Measurements from ENCODE around the gene LRRC31.

Gene LRRC31

DNA sequence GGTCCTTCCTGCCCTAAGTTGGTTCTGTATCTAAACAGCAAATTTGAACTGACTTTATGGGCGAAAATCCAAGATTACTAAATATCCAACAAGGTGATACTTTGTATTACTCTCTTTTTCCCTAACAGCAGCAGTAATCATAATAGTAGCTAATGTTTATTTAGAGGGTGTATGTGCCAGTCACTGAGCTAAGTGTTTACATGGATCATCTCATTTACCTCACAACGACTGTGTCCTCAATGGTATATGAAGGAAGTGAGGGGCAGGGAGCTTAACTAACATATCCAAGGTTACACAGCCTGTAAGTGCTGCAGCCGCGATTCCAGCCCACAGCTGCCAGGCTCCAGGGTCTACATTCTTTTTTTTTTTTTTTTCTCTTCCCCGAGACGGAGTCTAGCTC lies 46.8 kb downstream of the LRRC31 start:
- DNase-seq: no peak
- intact Hi-C loops (cut with DNase I): no loop called here

DNA sequence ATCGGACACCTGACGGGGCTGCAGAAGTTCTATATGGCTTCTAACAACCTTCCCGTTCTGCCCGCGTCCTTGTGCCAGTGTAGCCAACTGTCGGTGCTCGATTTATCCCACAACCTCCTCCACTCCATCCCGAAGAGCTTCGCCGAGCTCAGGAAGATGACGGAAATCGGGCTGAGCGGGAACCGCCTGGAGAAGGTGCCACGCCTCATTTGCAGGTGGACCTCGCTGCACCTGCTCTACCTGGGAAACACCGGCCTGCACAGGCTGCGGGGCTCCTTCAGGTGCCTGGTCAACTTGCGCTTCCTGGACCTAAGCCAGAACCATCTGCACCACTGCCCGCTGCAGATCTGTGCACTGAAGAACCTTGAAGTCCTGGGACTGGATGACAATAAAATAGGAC lies 47.2 kb downstream of the LRRC31 start:
- DNase-seq: no peak
- intact Hi-C loops (cut with DNase I): no loop called here

GRCh38 chr3:169822091-169822490 lies 47.6 kb downstream of the LRRC31 start:
- intact Hi-C loops (cut with DNase I): no loop called here
- no peak for DNase-seq

- intact Hi-C loops (cut with DNase I): no loop called here
- DNase-seq: no peak
Measured at GRCh38 chr3:169818316-169818715, 51.4 kb downstream of the LRRC31 start.

GRCh38 chr3:169815590-169816150 lies 54.1 kb downstream of the LRRC31 start:
- intact Hi-C loops (cut with DNase I): no loop called here

GRCh38 chr3:169813757-169814517 lies 55.8 kb downstream of the LRRC31 start:
- peak in 27 of 42 donors; percentile 11 to 64 (median 26) for DNase-seq
- intact Hi-C loops (cut with DNase I): loop anchor here (5.0 kb wide), 1 partner anchor 153 kb away; the partner anchor contains the start of gene SEC62

More at GRCh38 chr3:169815590-169816150, 54.1 kb downstream of the LRRC31 start:
- DNase-seq: no peak

DNA sequence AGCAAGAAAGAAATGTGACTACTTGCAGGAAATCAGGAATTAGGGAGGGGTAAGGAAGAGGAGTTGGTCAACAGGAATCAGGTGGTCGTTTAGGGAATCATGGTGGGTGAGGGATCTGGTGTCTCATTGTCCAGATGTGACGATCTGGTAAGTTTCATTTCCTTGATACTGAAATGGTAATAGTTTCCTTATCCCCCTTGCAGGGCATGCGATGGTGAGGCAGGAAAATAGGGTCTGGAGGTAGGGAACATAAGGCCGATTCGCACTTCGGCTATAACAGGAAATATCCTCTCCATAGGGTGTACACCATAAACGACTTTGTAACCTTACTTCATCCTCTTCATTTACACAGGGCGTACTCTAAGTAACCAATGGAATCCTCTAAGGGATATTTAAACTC lies 56.5 kb downstream of the LRRC31 start:
- intact Hi-C loops (cut with DNase I): loop anchor here (5.0 kb wide), 1 partner anchor 154 kb away; the partner anchor contains the start of gene SEC62
- DNase-seq: no peak

DNA sequence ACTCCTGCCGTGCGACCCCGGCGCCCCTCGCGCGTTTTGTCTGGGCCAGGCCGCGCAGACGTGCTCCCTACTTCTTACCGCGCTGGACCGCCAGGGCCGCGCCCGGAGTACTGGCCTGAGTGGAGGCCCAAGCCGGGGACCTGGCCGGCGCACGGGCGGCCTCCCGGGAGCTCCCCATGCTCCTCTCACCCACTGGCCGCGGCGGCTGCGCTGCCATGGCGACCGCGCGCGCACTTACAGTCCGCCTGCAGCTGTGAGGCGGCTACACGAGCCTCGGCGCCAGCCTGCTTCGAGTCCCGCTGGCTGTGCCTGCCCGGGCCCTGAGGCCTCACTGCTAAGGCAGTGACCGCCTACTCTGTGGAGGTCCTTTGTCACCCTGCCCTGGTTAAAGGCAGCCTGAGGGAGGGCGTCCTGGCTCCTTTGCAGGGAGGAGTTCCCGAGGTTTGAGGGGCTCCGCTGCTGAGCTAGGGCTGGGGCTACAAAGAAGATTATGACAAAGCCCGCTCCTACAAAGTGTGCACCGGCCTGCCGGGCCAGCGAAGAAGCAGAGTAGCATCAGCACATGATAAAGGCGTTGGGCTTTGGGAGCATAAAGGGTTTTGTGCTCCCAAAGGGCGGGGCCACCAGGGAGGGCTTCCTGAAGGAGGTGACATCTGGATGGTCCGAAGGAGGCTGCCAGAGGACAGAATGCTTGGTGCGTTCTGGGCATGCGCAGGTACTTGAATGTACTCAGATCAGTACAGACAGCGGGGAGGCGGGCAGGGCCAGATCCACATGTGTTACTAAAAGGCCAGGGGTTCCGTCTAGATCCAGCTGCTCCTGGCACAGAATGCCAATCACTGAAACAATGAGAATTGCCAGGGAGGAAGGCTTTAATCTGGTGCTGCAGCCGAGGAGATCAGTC lies 57.2 kb downstream of the LRRC31 start, which contains the start of the genes LRRC34 and LRRIQ4:
Gene LRRC34, minus strand, starts transcription at position 573 of the 904 bp plus-strand sequence. Its CDS starts 356 bp downstream, at position 217.
Gene LRRIQ4, plus strand, starts transcription at position 539 of the 904 bp plus-strand sequence. CDS start 9,052 bp downstream, outside the sequence.
- intact Hi-C loops (cut with DNase I): loop anchor here (5.0 kb wide), 1 partner anchor 155 kb away; the partner anchor contains the start of gene SEC62
- DNase-seq: peak; percentile 54 to 91 (median 76)

- DNase-seq: peak in 39 of 42 donors; percentile 6 to 79 (median 41)
- intact Hi-C loops (cut with DNase I): loop anchor here (5.0 kb wide), 1 partner anchor 156 kb away; the partner anchor contains the start of gene SEC62
Measured at GRCh38 chr3:169811631-169812331, 58.0 kb downstream of the LRRC31 start.

GRCh38 chr3:169809230-169809795 lies 60.4 kb downstream of the LRRC31 start:
- no peak for DNase-seq
- intact Hi-C loops (cut with DNase I): no loop called here

DNA sequence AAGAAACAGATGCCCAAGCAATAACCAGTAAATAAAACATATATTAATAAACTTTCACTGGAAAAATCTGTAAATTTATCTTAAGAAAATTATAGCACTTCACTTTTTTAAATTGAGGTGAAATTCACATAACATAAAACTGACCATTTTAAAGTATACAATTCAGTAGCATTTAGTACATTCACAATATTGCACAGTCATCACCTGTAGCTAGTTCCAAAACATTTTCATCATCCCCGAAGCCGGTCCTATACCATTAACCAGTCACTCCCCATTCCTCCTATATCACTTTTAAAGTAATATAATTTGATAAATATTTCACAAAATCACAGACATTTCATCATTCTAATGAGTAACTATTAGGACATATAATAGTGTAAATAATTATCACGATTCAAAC lies 65.1 kb downstream of the LRRC31 start:
- intact Hi-C loops (cut with DNase I): no loop called here
- DNase-seq: no peak

- intact Hi-C loops (cut with DNase I): no loop called here
Measured at GRCh38 chr3:169792359-169792758, 77.4 kb downstream of the LRRC31 start.

GRCh38 chr3:169790687-169791429 lies 78.9 kb downstream of the LRRC31 start:
- intact Hi-C loops (cut with DNase I): no loop called here
- no peak for DNase-seq

More at GRCh38 chr3:169792359-169792758, 77.4 kb downstream of the LRRC31 start:
- no peak for DNase-seq

DNA sequence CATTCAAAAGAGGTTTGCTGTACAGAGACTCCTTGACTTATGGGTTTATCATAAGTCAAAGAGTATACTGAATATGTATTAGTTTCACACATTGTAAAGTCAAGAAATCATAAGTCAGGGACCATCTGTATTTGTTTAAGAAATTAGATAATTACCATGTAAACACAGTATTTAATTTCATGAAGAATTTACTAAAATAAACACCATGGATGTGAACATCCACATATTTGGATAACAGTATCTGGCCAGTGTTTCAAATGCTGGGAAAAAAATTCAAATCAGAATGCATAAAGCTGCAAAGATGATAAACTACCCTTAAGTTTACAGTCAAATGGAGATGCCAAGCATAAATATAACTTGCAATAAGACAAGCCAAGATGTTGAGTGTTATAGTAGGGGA lies 79.5 kb downstream of the LRRC31 start:
- DNase-seq: no peak
- intact Hi-C loops (cut with DNase I): no loop called here

All from head of caudate nucleus (tissue), 42 donors.